Stimulated activated CD8-positive, alpha-beta memory T cell treated with anti-CD3 and anti-CD28 coated beads, Interleukin-15, amount 100 ng/mL, for 24 hours (primary cell): ENCODE data around the gene ITGA7.

Source experiments
- DNase-seq: peaks from one replicate; pipeline ENCODE4 v3.0.0-alpha.2; 2020; ENCODE audit warnings: low read depth

The ITGA7 gene

GRCh38 chr12:55642669-55643068, 65.0 kb downstream of the ITGA7 start:
- no peak for DNase-seq

- DNase-seq: no peak
These were observed 65.4 kb downstream of the ITGA7 start for GRCh38 chr12:55642267-55642666.

DNA sequence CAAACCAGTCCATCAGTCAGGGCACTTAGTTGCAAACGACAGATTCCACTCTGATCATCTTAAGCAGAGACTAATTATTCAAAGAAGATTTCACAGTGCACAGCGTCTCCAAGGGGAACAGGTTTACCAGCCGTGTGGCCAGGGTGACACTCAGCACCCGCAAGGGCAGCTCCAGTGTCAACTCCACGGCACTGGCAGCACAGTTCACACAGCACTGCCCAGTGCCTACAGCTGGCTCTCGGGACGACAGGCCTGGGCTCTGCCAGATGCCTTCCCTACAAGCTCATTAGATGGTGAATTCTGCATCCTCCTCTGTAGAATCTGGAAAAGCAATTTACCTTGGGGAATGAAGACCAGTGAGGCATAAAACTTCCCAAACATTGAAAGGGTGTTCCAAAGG, 66.1 kb downstream of the ITGA7 start:
- no peak for DNase-seq

GRCh38 chr12:55637467-55637866, 70.2 kb downstream of the ITGA7 start:
- no peak for DNase-seq

GRCh38 chr12:55636853-55637252, 70.9 kb downstream of the ITGA7 start, which contains the start of gene OR10P1:
Gene OR10P1 (plus strand): TSS chr12:55636892. CDS start chr12:55636892, 0 bp downstream.
- DNase-seq: no peak

DNA sequence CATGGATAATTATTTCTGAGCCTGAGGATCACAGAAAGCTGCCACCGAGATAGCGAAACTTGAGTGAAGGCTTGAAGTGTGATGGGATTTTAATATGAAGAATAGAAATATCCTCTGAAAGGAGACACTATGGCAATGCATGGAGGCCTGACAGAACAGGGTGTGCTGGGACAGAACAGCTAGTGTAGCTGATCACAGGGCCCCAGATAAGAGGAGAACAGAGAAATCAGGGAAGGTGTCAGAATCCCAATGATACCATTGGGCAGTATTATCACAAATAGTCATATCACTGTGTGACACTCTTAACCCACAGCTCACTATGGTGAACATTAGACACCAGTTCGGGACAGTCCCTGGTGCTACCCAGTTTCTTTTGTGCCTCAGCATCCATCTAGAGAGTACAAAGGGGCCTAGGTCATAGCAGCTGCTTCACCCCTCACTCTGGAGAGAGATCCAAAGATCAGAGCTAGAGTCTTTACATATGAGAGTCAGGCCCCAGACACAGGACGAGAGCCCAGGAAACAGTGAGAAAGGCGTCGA, 71.5 kb downstream of the ITGA7 start:
- DNase-seq: no peak
